Cardiac muscle cell (in vitro differentiated cells and primary cell): ENCODE data around the gene MME. TPM values are rescaled to one million over a fixed set of nuclear protein-coding genes. Genes with fewer than 3 reads are reported as not detected.

ENCODE experiments used
- DNase-seq, 2 donors: peaks; one replicate each; pipeline versions ENCODE4 v3.0.0 to v3.0.0-alpha.2; 2010 to 2017; ENCODE audit warnings: low read depth in 1 of 2, low spot score in 1 of 2
- H3K27ac ChIP-seq: fragments of 200-600 bp; sonication (generic); 2 replicates; pipeline ENCODE4 v1.5.1; 2016
- H3K27me3 ChIP-seq: fragments of 200-600 bp; sonication (generic); 2 replicates; pipeline ENCODE4 v1.6.0; 2016; ENCODE audit warnings: control low read depth
- H3K36me3 ChIP-seq: fragments of 200-600 bp; sonication (generic); 2 replicates; pipeline ENCODE4 v1.5.1; 2016; ENCODE audit warnings: control low read depth
- H3K4me1 ChIP-seq: fragments of 200-600 bp; sonication (generic); 2 replicates; pipeline ENCODE4 v1.8.1; 2017; ENCODE audit warnings: low read depth, mild to moderate bottlenecking, mixed run types
- H3K4me3 ChIP-seq: fragments of 200-600 bp; sonication (generic); 2 replicates; pipeline ENCODE4 v1.5.1; 2016; ENCODE audit warnings: mild to moderate bottlenecking
- H3K9me3 ChIP-seq: fragments of 200-600 bp; sonication (generic); 2 replicates; pipeline ENCODE4 v1.5.1; 2017; ENCODE audit warnings: low read depth, mild to moderate bottlenecking, control low read depth
- CTCF ChIP-seq: IDR thresholded peaks from 2 replicates; pipeline ENCODE4 v1.5.1; 2012; ENCODE audit warnings: low read depth, mild to moderate bottlenecking, low read length
- polyA plus RNA-seq: library from polyadenylated mRNA; unstranded; fragments of >200 nt; fragmentation: Nextera tagmentation; extraction: Ambion mirVana; gene quantifications from 2 replicates; pipeline ENCODE4 v1.2.1, GENCODE V29; 2016
- total RNA-seq: library from RNA; depleted of rRNA; stranded (reverse); fragments of >200 nt; gene quantifications from 2 replicates; pipeline ENCODE4 v1.2.3, GENCODE V29; 2016

The MME gene
- total and polyA plus RNA-seq, 2 experiments from 2014 or later, result 1.0 to 2.4 TPM

- H3K27ac ChIP-seq, result no peak overlapping the region
Observed at GRCh38 chr3:155083313-155083905, 3.3 kb downstream of the MME start.

DNA sequence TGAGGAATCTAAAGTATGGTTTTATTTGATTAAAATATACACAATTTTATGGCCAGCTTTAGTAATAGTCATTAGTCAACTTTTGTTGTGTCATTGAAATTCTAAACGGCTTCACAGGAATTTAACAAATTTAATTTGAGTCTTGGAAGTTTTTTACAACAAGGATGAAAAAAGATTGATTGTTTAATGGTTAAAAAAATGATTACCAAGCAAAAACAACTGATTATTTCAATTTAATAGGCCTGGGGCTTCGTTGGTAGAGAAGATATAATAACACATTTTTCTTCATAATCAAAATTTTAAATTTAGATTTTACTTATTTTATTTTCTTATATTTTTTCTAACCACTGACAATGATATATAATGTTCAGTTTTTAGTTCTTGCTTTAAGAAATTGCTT, 4.4 kb downstream of the MME start:
- TF ChIP-seq CTCF, result no peak
- Histone ChIP-seq H3K4me1 (no peaks in the 10 kb centered on the region), H3K27me3 (peaks cover 24% of the 10 kb centered on the region), H3K27ac (no peak overlapping the region), H3K4me3 (no peak overlapping the region), H3K36me3 (no peaks in the 10 kb centered on the region), H3K9me3 (no peaks in the 10 kb centered on the region)
- DNase-seq, result no peak

More at GRCh38 chr3:155083313-155083905, 3.3 kb downstream of the MME start:
- Histone ChIP-seq H3K4me3 (no peak overlapping the region), H3K4me1 (peaks cover 4% of the 10 kb centered on the region), H3K27me3 (peaks cover 35% of the 10 kb centered on the region), H3K9me3 (no peaks in the 10 kb centered on the region), H3K36me3 (no peaks in the 10 kb centered on the region)
- no peak for DNase-seq
- no peak for TF ChIP-seq CTCF

GRCh38 chr3:155086051-155086450, 5.9 kb downstream of the MME start:
- H3K4me3 ChIP-seq, result no peak overlapping the region
- TF ChIP-seq CTCF, result no peak
- H3K36me3 ChIP-seq, result no peaks in the 10 kb centered on the region
- peaks cover 13% of the 10 kb centered on the region for H3K27me3 ChIP-seq
- no peaks in the 10 kb centered on the region for H3K4me1 ChIP-seq
- H3K27ac ChIP-seq, result no peak overlapping the region
- DNase-seq, result no peak
- H3K9me3 ChIP-seq, result no peaks in the 10 kb centered on the region

- H3K4me1 ChIP-seq, result no peaks in the 10 kb centered on the region
- H3K27ac ChIP-seq, result no peak overlapping the region
- no peaks in the 10 kb centered on the region for H3K27me3 ChIP-seq
- DNase-seq, result no peak
- no peak overlapping the region for H3K4me3 ChIP-seq
- TF ChIP-seq CTCF, result no peak
- no peaks in the 10 kb centered on the region for H3K9me3 ChIP-seq
- no peaks in the 10 kb centered on the region for H3K36me3 ChIP-seq
Observed at GRCh38 chr3:155088706-155089345, 8.7 kb downstream of the MME start.

GRCh38 chr3:155089495-155089894, 9.4 kb downstream of the MME start:
- H3K9me3 ChIP-seq, result no peaks in the 10 kb centered on the region
- no peaks in the 10 kb centered on the region for H3K4me1 ChIP-seq
- no peak overlapping the region for H3K4me3 ChIP-seq
- no peak overlapping the region for H3K27ac ChIP-seq
- H3K27me3 ChIP-seq, result no peaks in the 10 kb centered on the region
- DNase-seq, result no peak
- no peak for TF ChIP-seq CTCF
- H3K36me3 ChIP-seq, result no peaks in the 10 kb centered on the region
